ENCODE results near the gene GNB1L. TPM values are rescaled to one million over a fixed set of nuclear protein-coding genes. Genes with fewer than 3 reads are reported as not detected.

Gene GNB1L
- total and polyA plus RNA-seq, 4 donors: 4.5 to 9.3 (median 6.7) TPM

DNA sequence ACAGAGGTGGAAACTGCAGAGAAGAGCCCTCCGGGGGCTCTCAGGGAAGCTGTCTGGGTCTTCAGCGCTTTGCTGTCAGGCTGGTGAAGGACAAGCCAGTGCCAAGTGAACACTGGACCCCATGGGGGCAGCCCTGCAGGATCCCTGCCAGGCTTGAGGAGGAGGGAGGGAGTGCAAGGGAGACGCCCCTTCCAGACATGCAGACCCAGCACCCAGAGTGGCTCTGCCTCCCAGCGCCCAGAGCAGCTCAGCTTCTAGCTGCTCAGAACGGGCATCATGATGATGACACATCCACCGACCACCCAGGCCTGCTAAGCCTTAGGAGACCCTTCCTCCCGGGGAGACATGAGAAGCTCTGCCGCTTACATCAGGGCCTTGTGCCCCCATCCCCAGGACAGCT, 54.4 kb downstream of the GNB1L start:
- Histone ChIP-seq H3K27me3 (ENCODE audit: control insufficient read depth in 3 of 3, insufficient read depth in 3 of 3, low read length in 2 of 3) (no peaks in the 10 kb centered on the region), H3K9ac (ENCODE audit: insufficient read depth in 1 of 2, low read length in 2 of 2) (no peak overlapping the region), H3K9me3 (ENCODE audit: control insufficient read depth in 4 of 4, insufficient read depth in 3 of 4, low read length in 3 of 4) (no peaks in the 10 kb centered on the region), H3K4me1 (ENCODE audit: control insufficient read depth in 5 of 5, insufficient read depth in 5 of 5, low read length in 5 of 5) (no peaks in the 10 kb centered on the region), H3K27ac (ENCODE audit: low read depth in 1 of 2, low read length in 1 of 2) (no peak overlapping the region), H3K4me3 (no peak overlapping the region), H3K36me3 (ENCODE audit: control insufficient read depth in 4 of 4, insufficient read depth in 4 of 4, low read length in 4 of 4) (peaks cover 0 to 6% (median 0%) of the 10 kb centered on the region in 4 donors)
- ATAC-seq (ENCODE audit: insufficient read depth, low FRiP score) (no peak), DNase-seq (no peak)
- 94 to 99% methylated on average over 8 of the region's 8 CpGs for WGBS, 2 donors
- TF ChIP-seq CTCF (IDR thresholded peaks at IDR 0.05; ENCODE audit: control extremely low read depth, extremely low read depth): no peak

- Histone ChIP-seq H3K9ac (ENCODE audit: insufficient read depth in 1 of 2, low read length in 2 of 2) (no peak overlapping the region), H3K27ac (ENCODE audit: low read depth in 1 of 2, low read length in 1 of 2) (no peak overlapping the region), H3K4me3 (no peak overlapping the region), H3K36me3 (ENCODE audit: control insufficient read depth in 4 of 4, insufficient read depth in 4 of 4, low read length in 4 of 4) (peaks cover 0 to 6% (median 0%) of the 10 kb centered on the region in 4 donors), H3K27me3 (ENCODE audit: control insufficient read depth in 3 of 3, insufficient read depth in 3 of 3, low read length in 2 of 3) (no peaks in the 10 kb centered on the region), H3K9me3 (ENCODE audit: control insufficient read depth in 4 of 4, insufficient read depth in 3 of 4, low read length in 3 of 4) (no peaks in the 10 kb centered on the region), H3K4me1 (ENCODE audit: control insufficient read depth in 5 of 5, insufficient read depth in 5 of 5, low read length in 5 of 5) (no peaks in the 10 kb centered on the region)
- no peak for DNase-seq
- no peak for ATAC-seq (ENCODE audit: insufficient read depth, low FRiP score)
- no peak for TF ChIP-seq CTCF (IDR thresholded peaks at IDR 0.05; ENCODE audit: control extremely low read depth, extremely low read depth)
- 93 to 96% methylated on average over 35 of the region's 35 CpGs for WGBS, 2 donors
Observed at GRCh38 chr22:19799322-19800190, 55.1 kb downstream of the GNB1L start.

- no peak for TF ChIP-seq CTCF (IDR thresholded peaks at IDR 0.05; ENCODE audit: control extremely low read depth, extremely low read depth)
- Histone ChIP-seq H3K27me3 (ENCODE audit: control insufficient read depth in 3 of 3, insufficient read depth in 3 of 3, low read length in 2 of 3) (no peaks in the 10 kb centered on the region), H3K9me3 (ENCODE audit: control insufficient read depth in 4 of 4, insufficient read depth in 3 of 4, low read length in 3 of 4) (no peaks in the 10 kb centered on the region), H3K36me3 (ENCODE audit: control insufficient read depth in 4 of 4, insufficient read depth in 4 of 4, low read length in 4 of 4) (peaks cover 0 to 6% (median 0%) of the 10 kb centered on the region in 4 donors), H3K27ac (ENCODE audit: low read depth in 1 of 2, low read length in 1 of 2) (no peak overlapping the region), H3K4me1 (ENCODE audit: control insufficient read depth in 5 of 5, insufficient read depth in 5 of 5, low read length in 5 of 5) (no peaks in the 10 kb centered on the region), H3K4me3 (no peak overlapping the region), H3K9ac (ENCODE audit: insufficient read depth in 1 of 2, low read length in 2 of 2) (no peak overlapping the region)
- WGBS, 2 donors: 92% methylated on average over 9 of the region's 9 CpGs
- ATAC-seq (ENCODE audit: insufficient read depth, low FRiP score): no peak
- no peak for DNase-seq
Observed at GRCh38 chr22:19798891-19799293, 55.8 kb downstream of the GNB1L start.
